Psoas muscle (tissue), 8 donors: Measurements from ENCODE around the gene QRICH2. TPM values are rescaled to one million over a fixed set of nuclear protein-coding genes. Genes with fewer than 3 reads are reported as not detected.

Experiments used
- ATAC-seq, 4 donors: fragments of 200-7000 bp; cut with Tn5 transposase; one replicate each; pipeline ENCODE4 v1.9.1; 2020; ENCODE audit warnings: moderate library complexity in 3 of 4, mild to moderate bottlenecking in 2 of 4
- DNase-seq, 2 donors: peaks; one replicate each; pipeline ENCODE4 v3.0.0-alpha.2; 2020
- H3K27ac ChIP-seq: fragments of 200-600 bp; one replicate; pipeline ENCODE4 v1.8.0; 2022
- H3K27me3 ChIP-seq, 3 donors: fragments of 200-600 bp in 1 of 3; one replicate each; pipeline versions ENCODE4 v1.6.1 to v1.8.0; 2013 to 2022; ENCODE audit warnings: low read length in 2 of 3, mild to moderate bottlenecking in 2 of 3, moderate library complexity in 1 of 3; ENCODE audit not compliant: insufficient read depth in 3 of 3
- H3K36me3 ChIP-seq, 2 donors: fragments of 200-600 bp in 1 of 2; one replicate each; pipeline versions ENCODE4 v1.6.1 to v1.8.0; 2013 to 2022; ENCODE audit warnings: low read depth in 1 of 2, mild to moderate bottlenecking in 1 of 2, moderate library complexity in 1 of 2; ENCODE audit not compliant: insufficient read depth in 1 of 2
- H3K4me1 ChIP-seq: fragments of 200-600 bp; one replicate; pipeline ENCODE4 v1.8.0; 2022
- H3K4me3 ChIP-seq: fragments of 200-600 bp; one replicate; pipeline ENCODE4 v1.8.0; 2022; ENCODE audit warnings: mild to moderate bottlenecking
- H3K9me3 ChIP-seq: fragments of 200-600 bp; one replicate; pipeline ENCODE4 v1.8.0; 2022
- WGBS, 3 donors: extraction: QIAGEN DNeasy Blood & Tissue Kit; methylation state at CpG; one replicate each; pipeline versions ENCODE4 v1.1.6 to v1.1.7; 2013; 5-methylcytosine and 5-hydroxymethylcytosine counted together
- intact Hi-C, 2 donors: fragments of 100-400 bp; cut with DNase I; formaldehyde crosslinking; loops; one replicate each; pipeline versions ENCODE4 v1.11.0 to v1.14.2; 2022
- polyA plus RNA-seq, 3 donors: library from polyadenylated mRNA; stranded (reverse); fragments of 200-250 nt; gene quantifications; one replicate each; pipeline ENCODE4 v1.2.3, GENCODE V29; 2013
- total RNA-seq, 4 donors: library from RNA; stranded (reverse); fragmentation: NEBNext Ultra II Directional in 2 of 4; extraction: Animal tissue kit (Norgen Biotek cat#: 25700) in 2 of 4; gene quantifications; one replicate each; pipeline versions ENCODE4 v1.2.1 to v1.2.4, GENCODE V29; 2021 to 2023
- TF ChIP-seq, protein P1 (sequence below): fragments of 200-600 bp; IDR thresholded peaks from one replicate; pipeline ENCODE4 v1.8.0; 2022; ENCODE audit warnings: antibody characterized with exemption
- donor health status: healthy with polysubstance abuse.
- donor health status: DM: no; HTN: no; CAD: no; lungs with moderate emphysema.
- donor health status: Bipolar disorder and iron deficiency.
- donor health status: healthy.
- donor health status: DM: yes; HTN: yes; CAD: no.
- donor health status: DM: no; HTN: no; CAD: no.
- donor health status: DM: no; HTN: no; CAD: no.
- donor health status: DM: yes; HTN: yes; CAD: no.

The QRICH2 gene
- total and polyA plus RNA-seq, 7 donors: 0.69 to 1.5 (median 1.1) TPM

- peak overlapping the region; percentile 73 for H3K4me3 ChIP-seq
Measured at GRCh38 chr17:76241691-76242255, 66.3 kb downstream of the QRICH2 start.

DNA sequence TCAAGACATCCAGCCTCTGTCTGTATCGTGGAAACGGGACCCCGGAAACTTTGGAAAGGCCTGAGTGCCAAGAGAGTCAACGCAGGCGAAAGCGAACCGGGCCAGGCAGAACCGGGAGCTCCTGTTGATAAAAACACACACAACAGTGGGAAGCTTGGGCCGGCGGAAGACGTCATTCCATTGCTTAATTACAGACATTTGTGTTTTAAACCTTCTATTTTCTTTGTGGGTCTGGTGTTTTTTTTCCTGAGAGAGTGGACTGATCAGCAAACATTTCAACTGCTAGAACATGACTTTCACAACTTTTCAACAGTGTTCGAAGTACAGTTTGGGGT is 66.9 kb downstream of the QRICH2 start:
- intact Hi-C loops: loop anchor here in 1 of 2 donors (5.0 kb wide), 1 partner anchor 44 kb away; no protein-coding TSS in a partner anchor
- Histone ChIP-seq H3K4me3 (peak overlapping the region; percentile 73), H3K27me3 (no peaks in the 10 kb centered on the region), H3K9me3 (no peaks in the 10 kb centered on the region), H3K36me3 (no peaks in the 10 kb centered on the region), H3K27ac (peak overlapping the region; percentile 94), H3K4me1 (peaks cover 41% of the 10 kb centered on the region)
- WGBS, 3 donors: 5 to 8% (median 5%) methylated on average over 12 of the region's 12 CpGs
- DNase-seq: peak; percentile 46 to 76
- peak in 3 of 4 donors; percentile 20 to 57 (median 52) for ATAC-seq
- TF ChIP-seq, protein P1, sequence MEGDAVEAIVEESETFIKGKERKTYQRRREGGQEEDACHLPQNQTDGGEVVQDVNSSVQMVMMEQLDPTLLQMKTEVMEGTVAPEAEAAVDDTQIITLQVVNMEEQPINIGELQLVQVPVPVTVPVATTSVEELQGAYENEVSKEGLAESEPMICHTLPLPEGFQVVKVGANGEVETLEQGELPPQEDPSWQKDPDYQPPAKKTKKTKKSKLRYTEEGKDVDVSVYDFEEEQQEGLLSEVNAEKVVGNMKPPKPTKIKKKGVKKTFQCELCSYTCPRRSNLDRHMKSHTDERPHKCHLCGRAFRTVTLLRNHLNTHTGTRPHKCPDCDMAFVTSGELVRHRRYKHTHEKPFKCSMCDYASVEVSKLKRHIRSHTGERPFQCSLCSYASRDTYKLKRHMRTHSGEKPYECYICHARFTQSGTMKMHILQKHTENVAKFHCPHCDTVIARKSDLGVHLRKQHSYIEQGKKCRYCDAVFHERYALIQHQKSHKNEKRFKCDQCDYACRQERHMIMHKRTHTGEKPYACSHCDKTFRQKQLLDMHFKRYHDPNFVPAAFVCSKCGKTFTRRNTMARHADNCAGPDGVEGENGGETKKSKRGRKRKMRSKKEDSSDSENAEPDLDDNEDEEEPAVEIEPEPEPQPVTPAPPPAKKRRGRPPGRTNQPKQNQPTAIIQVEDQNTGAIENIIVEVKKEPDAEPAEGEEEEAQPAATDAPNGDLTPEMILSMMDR: no peak

More at GRCh38 chr17:76241691-76242255, 66.3 kb downstream of the QRICH2 start:
- DNase-seq (no peak), ATAC-seq (peak in 2 of 4 donors; percentile 23 to 25)
- TF ChIP-seq, protein P1: no peak
- peaks cover 45% of the 10 kb centered on the region for H3K4me1 ChIP-seq
- peak overlapping the region; percentile 94 for H3K27ac ChIP-seq
- intact Hi-C loops: loop anchor here in 1 of 2 donors (5.0 kb wide), 1 partner anchor 44 kb away; no protein-coding TSS in a partner anchor
- no peaks in the 10 kb centered on the region for H3K36me3 ChIP-seq
- 55 to 78% (median 57%) methylated on average over 15 of the region's 15 CpGs for WGBS, 3 donors
- no peaks in the 10 kb centered on the region for H3K27me3 ChIP-seq
- no peaks in the 10 kb centered on the region for H3K9me3 ChIP-seq

GRCh38 chr17:76240461-76241203 is 67.4 kb downstream of the QRICH2 start, which contains the start of gene RNF157:
TSS of gene RNF157 (minus strand) at chr17:76240493. CDS start at chr17:76240240, 253 bp downstream.
- intact Hi-C loops: loop anchor here in 1 of 2 donors (5.0 kb wide), 1 partner anchor 43 kb away; no protein-coding TSS in a partner anchor
- H3K36me3 ChIP-seq: no peaks in the 10 kb centered on the region
- H3K4me1 ChIP-seq: peaks cover 35% of the 10 kb centered on the region
- no peaks in the 10 kb centered on the region for H3K27me3 ChIP-seq
- H3K27ac ChIP-seq: peak within 1 kb of the TSS; percentile 94
- TF ChIP-seq, protein P1: no peak
- 0% methylated on average over 34 to 100 of the region's 102 CpGs for WGBS, 3 donors
- DNase-seq: peak; percentile 72 to 89
- no peaks in the 10 kb centered on the region for H3K9me3 ChIP-seq
- peak; percentile 80 to 86 (median 82) for ATAC-seq
- H3K4me3 ChIP-seq: peak within 1 kb of the TSS; percentile 76

- Histone ChIP-seq H3K27ac (peak overlapping the region; percentile 89), H3K36me3 (no peaks in the 10 kb centered on the region), H3K9me3 (no peaks in the 10 kb centered on the region), H3K27me3 (no peaks in the 10 kb centered on the region), H3K4me1 (peaks cover 36% of the 10 kb centered on the region), H3K4me3 (peak overlapping the region; percentile 76)
- peak in 3 of 4 donors; percentile 3 to 14 (median 6) for ATAC-seq
- DNase-seq: no peak
- WGBS, 3 donors: 2 to 6% (median 3%) methylated on average over 48 to 75 of the region's 75 CpGs
- intact Hi-C loops: loop anchor here in 1 of 2 donors (5.0 kb wide), 1 partner anchor 42 kb away; no protein-coding TSS in a partner anchor
- TF ChIP-seq, protein P1: no peak
Measured at GRCh38 chr17:76239538-76240274, 68.4 kb downstream of the QRICH2 start.
